ENCODE data around the gene IGFL2. TPM values are rescaled to one million over a fixed set of nuclear protein-coding genes. Genes with fewer than 3 reads are reported as not detected.
"Not testable (repeated sequence)": the region's sequence is repeated elsewhere in the genome, so short reads cannot be mapped to it uniquely, and the experiment has no call there.

Gene IGFL2
- total RNA-seq, 3 donors from 2014 or later, result 0.38 to 0.53 TPM; not detected in 1

GRCh38 chr19:46186101-46186716, 38.2 kb downstream of the IGFL2 start:
- Histone ChIP-seq H3K36me3 (ENCODE audit: low read depth) (no peaks in the 10 kb centered on the region), H3K4me1 (ENCODE audit: low read depth) (no peaks in the 10 kb centered on the region), H3K9me3 (no peaks in the 10 kb centered on the region), H3K4me3 (no peak overlapping the region)
- intact Hi-C loops (cut with DNase I, micrococcal nuclease), result no loop called here
- ATAC-seq, result no peak
- no peak for TF ChIP-seq CTCF (IDR thresholded peaks at IDR 0.05)
- no peak for DNase-seq

GRCh38 chr19:46186717-46187101, 38.7 kb downstream of the IGFL2 start:
- TF ChIP-seq CTCF (IDR thresholded peaks at IDR 0.05), result no peak
- ATAC-seq, result no peak
- intact Hi-C loops (cut with DNase I, micrococcal nuclease), result no loop called here
- no peaks in the 10 kb centered on the region for H3K4me1 ChIP-seq (ENCODE audit: low read depth)
- no peaks in the 10 kb centered on the region for H3K9me3 ChIP-seq
- H3K4me3 ChIP-seq, result no peak overlapping the region
- H3K36me3 ChIP-seq (ENCODE audit: low read depth), result no peaks in the 10 kb centered on the region
- DNase-seq, result no peak

- no peak for DNase-seq
- ATAC-seq, result no peak
- no peak for TF ChIP-seq CTCF (IDR thresholded peaks at IDR 0.05)
These were observed 42.2 kb downstream of the IGFL2 start for GRCh38 chr19:46189971-46190888.

GRCh38 chr19:46191356-46191755, 43.3 kb downstream of the IGFL2 start:
- intact Hi-C loops (cut with DNase I, micrococcal nuclease), result loop anchor here in 1 of 2 donors (10.0 kb wide), 1 partner anchor 107 kb away; no protein-coding TSS in a partner anchor
- ATAC-seq, result no peak
- no peak overlapping the region for H3K4me3 ChIP-seq
- H3K9me3 ChIP-seq, result no peaks in the 10 kb centered on the region
- DNase-seq, result no peak
- no peaks in the 10 kb centered on the region for H3K36me3 ChIP-seq (ENCODE audit: low read depth)
- no peaks in the 10 kb centered on the region for H3K4me1 ChIP-seq (ENCODE audit: low read depth)
- no peak for TF ChIP-seq CTCF (IDR thresholded peaks at IDR 0.05)

More at GRCh38 chr19:46189971-46190888, 42.2 kb downstream of the IGFL2 start:
- no peaks in the 10 kb centered on the region for H3K9me3 ChIP-seq
- no peaks in the 10 kb centered on the region for H3K4me1 ChIP-seq (ENCODE audit: low read depth)
- intact Hi-C loops (cut with DNase I, micrococcal nuclease), result loop anchor here (2.0 to 10.0 kb wide), 2 partner anchors 105 to 107 kb away; no protein-coding TSS in a partner anchor
- H3K4me3 ChIP-seq, result no peak overlapping the region
- no peaks in the 10 kb centered on the region for H3K36me3 ChIP-seq (ENCODE audit: low read depth)

- TF ChIP-seq CTCF (IDR thresholded peaks at IDR 0.05), result no peak
- intact Hi-C loops (cut with DNase I, micrococcal nuclease), result loop anchor here in 1 of 2 donors (10.0 kb wide), 1 partner anchor 107 kb away; no protein-coding TSS in a partner anchor
- Histone ChIP-seq H3K36me3 (ENCODE audit: low read depth) (no peaks in the 10 kb centered on the region), H3K9me3 (no peaks in the 10 kb centered on the region), H3K4me3 (no peak overlapping the region), H3K4me1 (ENCODE audit: low read depth) (no peaks in the 10 kb centered on the region)
- no peak for ATAC-seq
- no peak for DNase-seq
These were observed 43.9 kb downstream of the IGFL2 start for GRCh38 chr19:46191972-46192371.

- H3K4me3 ChIP-seq; H3K9me3 ChIP-seq; H3K4me1 ChIP-seq (ENCODE audit: low read depth); H3K36me3 ChIP-seq (ENCODE audit: low read depth); DNase-seq; ATAC-seq: not testable (repeated sequence)
- intact Hi-C loops (cut with DNase I, micrococcal nuclease), result loop anchor here in 1 of 2 donors (10.0 kb wide), 1 partner anchor 108 kb away; no protein-coding TSS in a partner anchor
These were observed 44.6 kb downstream of the IGFL2 start for GRCh38 chr19:46192626-46192991.
